ENCODE measurements around the gene PDE2A.

PDE2A gene

DNA sequence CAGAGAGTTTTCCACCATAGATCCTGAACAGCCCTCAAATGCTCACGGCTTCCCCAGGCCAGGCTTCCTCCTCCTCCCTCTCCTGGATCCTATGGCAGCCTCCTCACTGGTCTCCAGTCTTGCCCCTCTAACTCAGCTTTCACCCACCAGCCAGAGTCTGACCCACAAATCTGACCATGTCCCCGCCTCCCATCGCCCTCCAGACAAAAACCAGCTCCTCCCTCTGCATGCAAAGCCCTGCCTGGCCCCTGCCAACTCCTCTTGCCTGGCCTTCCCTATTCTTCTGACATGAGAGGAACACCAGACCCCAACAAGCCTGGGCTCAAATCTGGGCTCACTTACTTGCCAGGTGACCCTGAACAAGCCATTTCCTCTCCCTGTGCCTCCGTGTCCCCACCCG is 32.4 kb upstream of the PDE2A start:
- DNase-seq (ENCODE audit: insufficient read length, low spot score) (no peak), FAIRE-seq (no peak)
- TF ChIP-seq PAX5 (IDR thresholded peaks at IDR 0.05; ENCODE audit: insufficient read depth, low read length, severe bottlenecking) (no peak), SPI1 (IDR thresholded peaks at IDR 0.05; ENCODE audit: low read depth, low read length) (no peak), POU2F2 (IDR thresholded peaks at IDR 0.05; ENCODE audit: low read depth, low read length) (no peak), POLR2A (IDR thresholded peaks at IDR 0.05; ENCODE audit: low read depth, low read length) (no peak), TAF1 (IDR thresholded peaks at IDR 0.05; ENCODE audit: low read depth, low read length) (no peak)

DNA sequence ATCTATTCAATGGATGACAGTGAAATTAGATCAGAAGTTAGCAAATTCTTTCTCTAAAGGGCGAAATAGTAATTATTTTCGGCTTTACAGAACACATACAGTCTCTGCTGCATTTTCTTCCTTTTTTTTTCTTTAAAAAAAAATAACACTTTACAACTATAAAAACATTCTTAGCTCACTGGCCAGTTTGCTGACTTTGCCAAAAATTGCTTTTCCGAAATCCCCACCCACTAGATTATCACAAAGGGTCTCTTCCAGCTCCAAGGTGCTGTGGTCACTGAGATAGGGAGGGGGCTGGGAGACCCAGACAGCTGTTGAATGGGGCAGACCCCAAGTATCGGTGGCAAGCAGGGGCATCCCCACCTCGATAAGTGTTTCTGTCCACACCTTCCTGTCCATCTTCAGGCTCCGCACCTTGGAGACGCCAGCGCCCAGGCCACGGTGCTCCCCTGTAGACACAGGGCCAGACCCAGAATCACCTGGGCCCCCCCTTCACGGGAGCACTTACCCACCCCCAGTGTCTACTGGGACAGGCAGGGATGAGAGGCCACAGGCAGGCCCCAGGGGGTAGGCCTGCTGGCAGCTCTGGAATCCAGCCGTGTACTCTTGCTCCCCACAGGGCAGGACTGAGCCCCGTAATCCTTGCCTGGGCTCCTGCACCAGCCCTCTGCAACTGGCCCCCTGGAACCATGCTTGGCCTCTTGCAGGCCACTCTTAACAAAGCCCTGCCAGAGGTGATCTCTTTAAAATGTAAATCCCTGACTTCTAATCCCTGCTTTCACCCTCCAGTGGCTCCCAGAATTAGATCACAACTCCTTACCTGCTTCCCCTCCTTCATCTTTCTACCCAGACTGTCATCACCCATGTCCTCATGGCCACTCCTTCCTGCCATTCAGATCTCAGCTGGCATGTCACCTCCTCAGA is 31.5 kb upstream of the PDE2A start:
- no peak for DNase-seq (ENCODE audit: insufficient read length, low spot score)
- TF ChIP-seq POU2F2 (IDR thresholded peaks at IDR 0.05; ENCODE audit: low read depth, low read length) = no peak
- TF ChIP-seq TAF1 (IDR thresholded peaks at IDR 0.05; ENCODE audit: low read depth, low read length) = no peak
- TF ChIP-seq SPI1 (IDR thresholded peaks at IDR 0.05; ENCODE audit: low read depth, low read length) = no peak
- TF ChIP-seq POLR2AphosphoS5 (IDR thresholded peaks at IDR 0.05; ENCODE audit: low read depth, low read length) = no peak
- TF ChIP-seq POLR2A (IDR thresholded peaks at IDR 0.05; ENCODE audit: low read depth, low read length) = no peak
- TF ChIP-seq PAX5 (IDR thresholded peaks at IDR 0.05; ENCODE audit: insufficient read depth, low read length, severe bottlenecking) = no peak
- FAIRE-seq = no peak

DNA sequence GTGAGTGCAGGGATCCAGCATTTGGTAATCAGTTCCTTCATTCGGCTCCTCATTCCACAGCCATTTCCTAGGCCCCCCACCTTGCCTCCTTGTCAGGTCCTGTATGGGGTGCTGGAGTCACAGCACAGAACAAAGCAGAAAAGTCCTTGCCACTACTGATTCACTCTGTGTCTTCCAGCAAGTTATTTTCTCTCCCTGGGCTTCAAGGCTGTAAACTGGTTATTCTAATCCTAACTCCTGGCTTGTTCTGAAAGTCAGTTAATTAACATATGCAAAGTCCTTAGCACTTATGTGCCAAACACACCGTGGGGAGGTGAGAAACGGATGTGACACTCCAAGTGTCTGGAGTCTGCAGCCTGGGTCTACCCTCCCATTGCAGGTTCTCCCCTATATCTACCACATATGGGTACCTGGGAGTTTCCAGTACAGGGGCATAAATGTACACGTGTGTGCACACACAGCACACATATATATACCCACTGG is 30.6 kb upstream of the PDE2A start:
- no peak for FAIRE-seq
- DNase-seq (ENCODE audit: insufficient read length, low spot score) = no peak
- TF ChIP-seq SPI1 (IDR thresholded peaks at IDR 0.05; ENCODE audit: low read depth, low read length) (no peak), POU2F2 (IDR thresholded peaks at IDR 0.05; ENCODE audit: low read depth, low read length) (no peak), TAF1 (IDR thresholded peaks at IDR 0.05; ENCODE audit: low read depth, low read length) (no peak), POLR2A (IDR thresholded peaks at IDR 0.05; ENCODE audit: low read depth, low read length) (no peak)

DNA sequence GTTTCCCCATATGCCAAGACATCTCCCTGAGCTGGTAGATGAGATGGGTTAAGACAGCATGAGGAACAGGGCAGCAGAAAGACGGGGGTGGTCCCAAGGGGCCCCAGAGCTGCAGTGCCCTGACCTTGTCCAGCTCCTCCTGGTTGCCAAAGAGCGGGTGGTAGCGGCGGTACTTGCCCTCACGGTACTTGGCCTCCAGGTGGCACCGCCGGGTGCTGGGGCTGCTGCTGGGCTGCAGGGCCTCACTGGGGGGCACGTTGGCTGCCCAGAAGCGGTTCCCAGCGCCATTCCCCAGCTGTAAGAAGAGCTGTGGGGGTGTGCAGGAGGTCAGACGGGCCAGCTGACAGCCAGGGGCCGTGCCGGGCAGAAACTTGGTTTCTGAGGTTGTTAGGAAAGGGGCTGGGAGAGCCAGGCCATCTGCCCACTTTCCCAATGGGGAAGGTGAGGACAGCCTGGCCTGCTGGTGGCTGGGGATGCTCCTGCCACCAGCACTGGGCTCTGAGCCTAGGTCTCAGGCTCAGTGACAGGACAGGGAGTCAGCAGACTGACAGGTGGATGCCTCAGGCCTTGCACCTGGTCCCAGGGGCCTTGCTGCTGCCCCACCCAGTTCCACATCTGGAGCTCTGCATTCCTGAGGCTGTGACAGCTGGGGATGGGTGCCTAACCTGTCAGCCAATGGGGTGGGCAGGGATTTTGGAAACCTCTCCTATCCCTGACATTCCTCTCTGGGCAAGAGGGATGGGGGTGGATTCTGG is 30.0 kb upstream of the PDE2A start:
- FAIRE-seq = no peak
- no peak for TF ChIP-seq POLR2A (IDR thresholded peaks at IDR 0.05; ENCODE audit: low read depth, low read length)
- no peak; the same call in 1 of the 2 replicates for TF ChIP-seq POLR2AphosphoS5 (IDR thresholded peaks at IDR 0.05; ENCODE audit: low read depth, low read length)
- no peak for TF ChIP-seq SPI1 (IDR thresholded peaks at IDR 0.05; ENCODE audit: low read depth, low read length)
- TF ChIP-seq PAX5 (IDR thresholded peaks at IDR 0.05; ENCODE audit: insufficient read depth, low read length, severe bottlenecking) = no peak
- no peak for TF ChIP-seq TAF1 (IDR thresholded peaks at IDR 0.05; ENCODE audit: low read depth, low read length)
- no peak for TF ChIP-seq POU2F2 (IDR thresholded peaks at IDR 0.05; ENCODE audit: low read depth, low read length)
- DNase-seq (ENCODE audit: insufficient read length, low spot score) = no peak

DNA sequence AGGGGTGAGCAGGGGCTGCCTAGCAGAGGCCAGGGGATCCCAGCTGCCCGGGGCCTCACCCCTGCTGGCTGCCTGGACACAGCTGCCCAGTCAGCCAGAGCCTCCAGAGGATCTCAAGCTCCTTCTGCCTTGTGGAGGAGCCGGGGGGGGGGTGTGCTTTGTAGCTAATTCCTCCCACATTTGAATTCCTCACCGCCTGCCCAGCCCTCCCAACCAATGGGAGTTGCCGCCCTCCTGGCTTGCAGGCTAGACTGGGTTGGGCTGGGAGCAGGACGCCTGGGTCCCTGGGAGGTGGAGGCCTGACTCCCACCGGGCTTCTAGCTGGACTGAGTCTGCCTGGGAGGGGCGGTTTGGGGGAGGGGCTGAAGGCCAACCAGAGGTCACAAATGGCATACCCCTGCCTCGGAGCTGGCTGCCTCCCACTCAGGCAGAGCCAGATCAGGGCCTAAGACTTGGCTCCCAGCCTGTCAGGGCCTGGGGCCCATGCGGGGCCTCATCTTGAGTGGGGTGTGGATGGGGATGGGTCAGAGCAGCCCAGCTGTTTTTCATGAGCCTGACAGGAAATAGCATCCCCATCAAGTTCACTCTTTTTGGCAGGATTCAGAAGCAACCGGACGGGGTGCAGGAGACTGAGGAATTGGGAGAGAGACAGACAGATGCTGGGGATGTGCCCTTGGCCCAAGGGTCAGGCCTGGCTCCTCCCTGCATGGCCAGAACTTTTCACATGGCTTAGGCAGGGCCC is 29.2 kb upstream of the PDE2A start:
- DNase-seq (ENCODE audit: insufficient read length, low spot score) (no peak), FAIRE-seq (no peak)
- no peak for TF ChIP-seq SPI1 (IDR thresholded peaks at IDR 0.05; ENCODE audit: low read depth, low read length)
- TF ChIP-seq POLR2AphosphoS5 (IDR thresholded peaks at IDR 0.05; ENCODE audit: low read depth, low read length) = no peak
- no peak for TF ChIP-seq POU2F2 (IDR thresholded peaks at IDR 0.05; ENCODE audit: low read depth, low read length)
- no peak for TF ChIP-seq POLR2A (IDR thresholded peaks at IDR 0.05; ENCODE audit: low read depth, low read length)
- TF ChIP-seq TAF1 (IDR thresholded peaks at IDR 0.05; ENCODE audit: low read depth, low read length) = no peak
- no peak for TF ChIP-seq PAX5 (IDR thresholded peaks at IDR 0.05; ENCODE audit: insufficient read depth, low read length, severe bottlenecking)

DNA sequence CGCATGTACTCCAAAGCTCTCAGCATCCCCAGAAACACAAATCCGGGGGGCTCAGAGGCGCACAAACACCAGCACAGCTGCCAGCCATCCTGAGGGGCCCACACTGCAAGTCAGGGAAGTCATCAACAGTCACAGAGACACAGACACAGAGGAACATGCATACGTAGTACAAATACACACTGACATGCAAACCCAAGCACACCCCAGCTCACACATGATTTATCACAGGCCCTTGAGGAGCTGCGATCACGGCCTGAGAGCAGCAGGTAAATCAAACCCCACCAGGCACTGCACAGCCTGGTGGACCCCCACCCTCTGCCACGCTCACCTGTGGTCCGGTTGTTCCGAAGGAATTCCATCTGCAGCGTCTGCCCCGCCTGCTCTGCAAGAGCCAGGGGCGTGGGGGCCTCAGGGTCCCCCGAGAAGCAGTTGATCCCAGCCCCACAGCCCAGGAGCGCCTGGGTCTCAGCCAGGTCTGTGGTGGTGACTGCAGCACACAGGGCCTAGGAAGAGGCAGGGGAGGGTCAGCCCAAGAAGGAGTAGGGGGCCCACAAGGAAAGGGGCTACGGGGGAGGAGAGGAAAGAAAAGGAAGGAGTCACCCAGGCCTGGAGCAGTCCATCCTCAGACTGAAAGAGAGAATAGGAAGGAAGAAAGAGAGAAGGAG is 28.5 kb upstream of the PDE2A start:
- FAIRE-seq (no peak), DNase-seq (ENCODE audit: insufficient read length, low spot score) (no peak)
- TF ChIP-seq PAX5 (IDR thresholded peaks at IDR 0.05; ENCODE audit: insufficient read depth, low read length, severe bottlenecking) (no peak), POLR2AphosphoS5 (IDR thresholded peaks at IDR 0.05; ENCODE audit: low read depth, low read length) (no peak), TAF1 (IDR thresholded peaks at IDR 0.05; ENCODE audit: low read depth, low read length) (no peak), POU2F2 (IDR thresholded peaks at IDR 0.05; ENCODE audit: low read depth, low read length) (no peak), SPI1 (IDR thresholded peaks at IDR 0.05; ENCODE audit: low read depth, low read length) (no peak), POLR2A (IDR thresholded peaks at IDR 0.05; ENCODE audit: low read depth, low read length) (no peak)

DNA sequence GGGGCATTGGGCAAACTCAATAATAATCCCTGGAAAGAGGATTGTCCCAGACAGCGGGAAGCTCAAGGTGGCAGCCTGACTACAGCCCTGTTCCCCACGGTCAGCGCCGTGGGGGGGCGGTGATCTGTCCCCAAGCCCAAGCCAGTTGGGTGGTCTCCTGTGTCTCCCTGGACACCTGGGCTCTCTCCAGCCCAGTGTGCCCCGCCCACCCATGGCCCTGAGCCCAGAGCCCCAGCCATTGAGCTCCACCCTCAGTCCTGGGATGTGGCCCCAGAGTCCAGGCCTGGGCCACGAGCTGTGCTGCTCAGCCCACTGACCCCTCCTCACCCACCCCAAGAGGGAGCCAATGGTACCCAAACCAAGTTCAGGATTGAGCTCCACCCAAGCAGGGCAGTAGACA is 27.9 kb upstream of the PDE2A start:
- TF ChIP-seq PAX5 (IDR thresholded peaks at IDR 0.05; ENCODE audit: insufficient read depth, low read length, severe bottlenecking) (no peak), POU2F2 (IDR thresholded peaks at IDR 0.05; ENCODE audit: low read depth, low read length) (no peak), TAF1 (IDR thresholded peaks at IDR 0.05; ENCODE audit: low read depth, low read length) (no peak), POLR2A (IDR thresholded peaks at IDR 0.05; ENCODE audit: low read depth, low read length) (no peak), POLR2AphosphoS5 (IDR thresholded peaks at IDR 0.05; ENCODE audit: low read depth, low read length) (no peak), SPI1 (IDR thresholded peaks at IDR 0.05; ENCODE audit: low read depth, low read length) (no peak)
- FAIRE-seq (no peak), DNase-seq (ENCODE audit: insufficient read length, low spot score) (no peak)

DNA sequence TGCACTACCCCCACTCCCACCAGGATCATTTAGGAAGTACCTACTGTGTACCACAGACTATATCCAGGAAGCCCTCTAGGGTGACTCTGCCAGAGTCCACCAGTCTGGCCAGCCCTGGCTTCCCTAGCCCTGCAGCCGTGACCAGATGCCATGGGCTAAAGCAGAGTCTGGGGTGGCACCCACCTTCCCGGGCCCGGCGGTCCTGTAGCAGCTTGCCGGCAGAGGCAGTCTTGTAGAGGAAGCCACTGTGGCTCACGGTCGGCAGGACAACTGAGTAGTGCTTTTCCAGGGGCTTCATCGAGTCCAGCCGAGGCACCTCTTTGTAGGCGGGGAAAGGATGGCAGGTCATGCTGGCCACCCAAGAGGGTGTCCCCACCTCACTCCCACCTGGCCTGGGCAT is 27.2 kb upstream of the PDE2A start:
- no peak for TF ChIP-seq POLR2AphosphoS5 (IDR thresholded peaks at IDR 0.05; ENCODE audit: low read depth, low read length)
- no peak for TF ChIP-seq PAX5 (IDR thresholded peaks at IDR 0.05; ENCODE audit: insufficient read depth, low read length, severe bottlenecking)
- no peak for TF ChIP-seq TAF1 (IDR thresholded peaks at IDR 0.05; ENCODE audit: low read depth, low read length)
- TF ChIP-seq POLR2A (IDR thresholded peaks at IDR 0.05; ENCODE audit: low read depth, low read length) = no peak
- no peak for TF ChIP-seq POU2F2 (IDR thresholded peaks at IDR 0.05; ENCODE audit: low read depth, low read length)
- TF ChIP-seq SPI1 (IDR thresholded peaks at IDR 0.05; ENCODE audit: low read depth, low read length) = no peak
- DNase-seq (ENCODE audit: insufficient read length, low spot score) = no peak
- no peak for FAIRE-seq
